HG02588 (cell line): Measurements from ENCODE around the gene PNRC2.
A peak's percentile ranks its signal among the peaks of the same experiment; 100 is the strongest.
"Not testable (repeated sequence)": the region's sequence is repeated elsewhere in the genome, so short reads cannot be mapped to it uniquely, and the experiment has no call there.

Source experiments
- ATAC-seq: cut with Tn5 transposase; IDR thresholded peaks from one replicate; pipeline ENCODE4 v1.9.1; 2021; ENCODE audit warnings: mild to moderate bottlenecking, moderate library complexity; ENCODE audit not compliant: unreplicated experiment

The PNRC2 gene

GRCh38 chr1:23947366-23947765 is 12.3 kb upstream of the PNRC2 start:
- ATAC-seq, result no peak

GRCh38 chr1:23953020-23953419 is 6.6 kb upstream of the PNRC2 start:
- ATAC-seq, result no peak

GRCh38 chr1:23957096-23957495 is 2.5 kb upstream of the PNRC2 start:
- no peak for ATAC-seq

GRCh38 chr1:23958040-23958809 is 1.4 kb upstream of the PNRC2 start:
- ATAC-seq, result not testable (repeated sequence)

- ATAC-seq, result peak; percentile 60
Observed at GRCh38 chr1:23958810-23959460, 693 bp upstream of the PNRC2 start.

- no peak for ATAC-seq
Observed at GRCh38 chr1:23960291-23961020, 828 bp downstream of the PNRC2 start.

GRCh38 chr1:23963617-23964234 is 4.1 kb downstream of the PNRC2 start:
- no peak for ATAC-seq

GRCh38 chr1:23964235-23964668 is 4.6 kb downstream of the PNRC2 start:
- no peak for ATAC-seq

GRCh38 chr1:23964790-23965740 is 5.4 kb downstream of the PNRC2 start:
- ATAC-seq, result no peak

- no peak for ATAC-seq
Observed at GRCh38 chr1:23966973-23967493, 7.4 kb downstream of the PNRC2 start.

GRCh38 chr1:23967871-23968270 is 8.2 kb downstream of the PNRC2 start:
- no peak for ATAC-seq

GRCh38 chr1:23977187-23977853 is 17.7 kb downstream of the PNRC2 start:
- no peak for ATAC-seq

GRCh38 chr1:23977854-23978191 is 18.2 kb downstream of the PNRC2 start:
- ATAC-seq, result no peak

- ATAC-seq, result no peak
Observed at GRCh38 chr1:23978805-23979204, 19.2 kb downstream of the PNRC2 start.

- no peak for ATAC-seq
Observed at GRCh38 chr1:23979387-23979880, 19.8 kb downstream of the PNRC2 start.

GRCh38 chr1:23979881-23980727 is 20.5 kb downstream of the PNRC2 start, which contains the start of gene SRSF10:
SRSF10 (minus strand) TSS chr1:23980327; CDS start chr1:23980255, 72 bp downstream.
- peak; percentile 90 for ATAC-seq

- no peak for ATAC-seq
Observed at GRCh38 chr1:23980728-23981070, 21.1 kb downstream of the PNRC2 start.

- ATAC-seq, result no peak
Observed at GRCh38 chr1:23984417-23985186, 25.0 kb downstream of the PNRC2 start.
